HG02884 (cell line): Measurements from ENCODE around the gene MAD2L1BP.

Experiments used
- ATAC-seq: cut with Tn5 transposase; IDR thresholded peaks from one replicate; pipeline ENCODE4 v1.9.1; 2021; ENCODE audit warnings: mild to moderate bottlenecking, moderate library complexity; ENCODE audit not compliant: unreplicated experiment

Gene MAD2L1BP

GRCh38 chr6:43680308-43681200 lies 44.9 kb downstream of the MAD2L1BP start:
- no peak for ATAC-seq

GRCh38 chr6:43681303-43681702 lies 45.7 kb downstream of the MAD2L1BP start:
- no peak for ATAC-seq

- ATAC-seq = no peak
Measured at GRCh38 chr6:43682724-43683429, 47.2 kb downstream of the MAD2L1BP start.

GRCh38 chr6:43683708-43684455 lies 48.2 kb downstream of the MAD2L1BP start:
- no peak for ATAC-seq

GRCh38 chr6:43687079-43687436 lies 51.4 kb downstream of the MAD2L1BP start:
- ATAC-seq = no peak

GRCh38 chr6:43687437-43688347 lies 52.1 kb downstream of the MAD2L1BP start, which contains the start of gene MRPS18A:
Gene MRPS18A, minus strand, starts transcription at chr6:43687791. Its CDS starts 12 bp downstream, at chr6:43687779.
- peak; percentile 71 for ATAC-seq

- no peak for ATAC-seq
Measured at GRCh38 chr6:43689421-43689820, 53.8 kb downstream of the MAD2L1BP start.
